SK-N-SH (cell line): ENCODE measurements around the gene WNK4. TPM values are rescaled to one million over a fixed set of nuclear protein-coding genes. Genes with fewer than 3 reads are reported as not detected.

Source experiments
- CTCF ChIA-PET: fragments of 300-600, 350-600 bp; formaldehyde crosslinking; extraction: SDS; loops from one replicate; lab custom pipeline; 2021; lab: Yijun Ruan, JAX
- POLR2A ChIA-PET: fragments of 350-600 bp; sonication (Branson Sonifier 250); formaldehyde crosslinking; extraction: SDS; loops from one replicate; lab custom pipeline; 2020; ENCODE audit warnings: antibody characterized with exemption, inconsistent platforms; lab: Yijun Ruan, JAX
- DNase-seq: peaks from one replicate; pipeline ENCODE4 v3.0.0; 2012
- H2AFZ ChIP-seq: fragments of 200-600 bp; sonication (generic); 2 replicates; pipeline ENCODE4 v1.8.1; 2016; ENCODE audit warnings: antibody characterized with exemption, mild to moderate bottlenecking, low read depth
- H3F3A ChIP-seq: fragments of 200-600 bp; sonication (generic); replicated peaks from 2 replicates; pipeline ENCODE3; 2016; ENCODE audit warnings: antibody characterized with exemption, mild to moderate bottlenecking; ENCODE audit not compliant: insufficient read depth
- H3K27ac ChIP-seq, 2 experiments: fragments of 200-500 bp in 1 of 2; fragments of 200-600 bp in 1 of 2; sonication (Bioruptor generic) in 1 of 2; sonication (generic), shearing (Covaris generic) in 1 of 2; 2 replicates each; pipeline versions ENCODE4 v1.5.1 to v1.6.1; 2014 to 2016; ENCODE audit warnings: low read depth in 2 of 2, inconsistent platforms in 1 of 2, low read length in 1 of 2, mild to moderate bottlenecking in 1 of 2, mixed read lengths in 1 of 2
- H3K27me3 ChIP-seq: fragments of 200-600 bp; sonication (generic), shearing (Covaris generic); 2 replicates; pipeline ENCODE4 v1.6.1; 2016; ENCODE audit warnings: mixed run types; ENCODE audit not compliant: insufficient read depth
- H3K36me3 ChIP-seq, 2 experiments: fragments of 200-500 bp in 1 of 2; fragments of 200-600 bp in 1 of 2; sonication (Bioruptor generic) in 1 of 2; sonication (generic) in 1 of 2; replicated peaks in 1 of 2; 2 replicates each; pipeline versions ENCODE3 to v1.5.1; 2014 to 2016; ENCODE audit warnings: low read length in 1 of 2, mild to moderate bottlenecking in 1 of 2; ENCODE audit not compliant: insufficient read depth in 2 of 2, control insufficient read depth in 1 of 2
- H3K4me1 ChIP-seq, 2 experiments: fragments of 200-500 bp in 1 of 2; fragments of 200-600 bp in 1 of 2; sonication (Bioruptor generic) in 1 of 2; sonication (generic), shearing (Covaris generic) in 1 of 2; 2 replicates each; pipeline versions ENCODE4 v1.5.1 to v1.6.1; 2014 to 2016; ENCODE audit warnings: low read depth in 1 of 2, low read length in 1 of 2, mixed run types in 1 of 2; ENCODE audit not compliant: insufficient read depth in 2 of 2, control insufficient read depth in 1 of 2
- H3K4me2 ChIP-seq: fragments of 200-600 bp; sonication (generic), shearing (Covaris generic); 2 replicates; pipeline ENCODE4 v1.6.1; 2017; ENCODE audit warnings: mixed run types
- H3K4me3 ChIP-seq, 2 experiments: fragments of 200-500 bp in 1 of 2; fragments of 200-600 bp in 1 of 2; sonication (Bioruptor generic) in 1 of 2; sonication (generic), shearing (Covaris generic) in 1 of 2; 2 replicates each; pipeline versions ENCODE4 v1.5.1 to v1.8.1; 2014 to 2016; ENCODE audit warnings: low read depth in 2 of 2, inconsistent platforms in 1 of 2, low read length in 1 of 2, mild to moderate bottlenecking in 1 of 2, mixed read lengths in 1 of 2, moderate library complexity in 1 of 2
- H3K79me2 ChIP-seq: fragments of 200-600 bp; sonication (generic); 2 replicates; pipeline ENCODE4 v1.8.1; 2017; ENCODE audit warnings: mild to moderate bottlenecking; ENCODE audit not compliant: insufficient read depth
- H3K9ac ChIP-seq: fragments of 200-600 bp; sonication (generic); 2 replicates; pipeline ENCODE4 v1.6.1; 2017; ENCODE audit warnings: mixed run types
- H3K9me2 ChIP-seq: fragments of 200-600 bp; sonication (generic); 2 replicates; pipeline ENCODE4 v1.6.1; 2017; ENCODE audit warnings: mixed run types
- H3K9me3 ChIP-seq: fragments of 200-600 bp; sonication (generic); 2 replicates; pipeline ENCODE4 v1.6.1; 2017; ENCODE audit warnings: mixed run types, mild to moderate bottlenecking, moderate library complexity
- H4K20me1 ChIP-seq: fragments of 200-600 bp; sonication (generic); 2 replicates; pipeline ENCODE4 v1.6.1; 2017; ENCODE audit warnings: mild to moderate bottlenecking, mixed run types; ENCODE audit not compliant: insufficient read depth
- CHD2 ChIP-seq: fragments of 150-350 bp; IDR thresholded peaks from 2 replicates; pipeline ENCODE4 v1.6.1; 2018; ENCODE audit warnings: low read length; ENCODE audit not compliant: partially characterized antibody
- EZH2phosphoT487 ChIP-seq: fragments of 200-600 bp; sonication (generic); IDR thresholded peaks from 2 replicates; pipeline ENCODE4 v1.6.1; 2017; ENCODE audit warnings: low read depth, mixed run types, mild to moderate bottlenecking, antibody characterized with exemption, moderate library complexity, borderline replicate concordance
- FOSL2 ChIP-seq: IDR thresholded peaks from 2 replicates; pipeline ENCODE4 v1.4.0; 2012; ENCODE audit warnings: low read depth, mild to moderate bottlenecking, moderate library complexity, borderline replicate concordance
- GATA2 ChIP-seq: sonication (generic); formaldehyde crosslinking; IDR thresholded peaks from 2 replicates; pipeline ENCODE4 v1.5.0; 2020; ENCODE audit warnings: mild to moderate bottlenecking, missing genetic modification reagents
- JUND ChIP-seq: IDR thresholded peaks from 2 replicates; pipeline ENCODE4 v1.4.0; 2012
- MEF2A ChIP-seq: IDR thresholded peaks from 2 replicates; pipeline ENCODE4 v1.4.0; 2012; ENCODE audit warnings: low read depth, borderline replicate concordance
- POLR2AphosphoS5 ChIP-seq: IDR thresholded peaks from 2 replicates; pipeline ENCODE4 v1.6.1; 2012; ENCODE audit warnings: low read depth, low read length
- RAD21 ChIP-seq: IDR thresholded peaks from 2 replicates; pipeline ENCODE4 v1.6.1; 2012; ENCODE audit warnings: mild to moderate bottlenecking, low read length
- RXRA ChIP-seq: IDR thresholded peaks from 2 replicates; pipeline ENCODE4 v1.4.0; 2012; ENCODE audit warnings: low read depth, mild to moderate bottlenecking, borderline replicate concordance
- SIN3A ChIP-seq: IDR thresholded peaks from 2 replicates; pipeline ENCODE4 v1.6.1; 2012; ENCODE audit warnings: low read depth, mild to moderate bottlenecking, low read length, moderate library complexity, borderline replicate concordance
- SMC3 ChIP-seq: IDR thresholded peaks from 2 replicates; pipeline ENCODE4 v1.6.1; 2012; ENCODE audit warnings: low read depth, low read length, improper control_type of control experiment
- YY1 ChIP-seq: IDR thresholded peaks from 2 replicates; pipeline ENCODE4 v1.4.0; 2012; ENCODE audit warnings: low read depth, mild to moderate bottlenecking
- WGBS: methylation state at CpG from one replicate; pipeline ENCODE4 v1.1.6; 2017; ENCODE audit warnings: low lambda C conversion rate; 5-methylcytosine and 5-hydroxymethylcytosine counted together
- polyA plus RNA-seq, 3 experiments: library from polyadenylated mRNA; depleted of rRNA; stranded (reverse); fragments of >200 nt; gene quantifications; 2 replicates each; pipeline ENCODE4 v1.2.3, GENCODE V29; 2012
- TF ChIP-seq, protein P1 (sequence below): fragments of 200-600 bp; sonication (generic); IDR thresholded peaks from 2 replicates; pipeline ENCODE4 v1.6.1; 2017; ENCODE audit warnings: antibody characterized with exemption, mild to moderate bottlenecking, moderate library complexity
- TF ChIP-seq, protein P2 (sequence below): IDR thresholded peaks from 2 replicates; pipeline ENCODE4 v1.4.0; 2012; ENCODE audit warnings: low read depth
- TF ChIP-seq, protein P3 (sequence below): fragments of 150-350 bp; IDR thresholded peaks from 2 replicates; pipeline ENCODE4 v1.6.1; 2016; ENCODE audit warnings: mild to moderate bottlenecking, low read depth, low read length

Gene WNK4
- polyA plus RNA-seq, 1 of the 3 experiments (the other 2 are of a cell fraction), result 12.5 TPM

DNA sequence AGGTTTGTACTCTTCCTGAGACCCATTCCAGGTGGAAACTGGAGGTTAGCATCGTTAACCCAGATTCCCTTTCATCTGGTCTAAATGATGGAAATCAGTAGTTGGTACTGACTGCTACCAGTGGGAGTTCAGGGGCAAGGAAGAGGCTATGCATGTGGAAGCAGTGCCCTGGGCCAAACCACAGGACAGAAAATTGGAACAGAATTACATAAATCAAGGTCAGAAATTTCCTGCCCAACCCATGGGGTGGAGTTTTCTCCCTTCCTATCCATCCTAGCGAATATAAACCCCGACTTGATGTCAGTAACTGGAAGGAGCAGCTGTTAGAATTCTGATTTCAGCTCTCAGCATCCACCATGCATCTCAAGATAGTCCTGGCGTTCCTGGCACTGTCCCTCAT is 63.9 kb downstream of the WNK4 start, which contains the start of gene AOC2:
TSS of gene AOC2 (plus strand) at position 310 of the 400 bp plus-strand sequence. CDS start at position 357, 47 bp downstream.
- no peak for DNase-seq
- peaks cover 19% of the 10 kb centered on the region for H3F3A ChIP-seq
- no peak for TF ChIP-seq CHD2
- no peak for TF ChIP-seq SIN3A
- TF ChIP-seq JUND, result no peak
- TF ChIP-seq, protein P1, sequence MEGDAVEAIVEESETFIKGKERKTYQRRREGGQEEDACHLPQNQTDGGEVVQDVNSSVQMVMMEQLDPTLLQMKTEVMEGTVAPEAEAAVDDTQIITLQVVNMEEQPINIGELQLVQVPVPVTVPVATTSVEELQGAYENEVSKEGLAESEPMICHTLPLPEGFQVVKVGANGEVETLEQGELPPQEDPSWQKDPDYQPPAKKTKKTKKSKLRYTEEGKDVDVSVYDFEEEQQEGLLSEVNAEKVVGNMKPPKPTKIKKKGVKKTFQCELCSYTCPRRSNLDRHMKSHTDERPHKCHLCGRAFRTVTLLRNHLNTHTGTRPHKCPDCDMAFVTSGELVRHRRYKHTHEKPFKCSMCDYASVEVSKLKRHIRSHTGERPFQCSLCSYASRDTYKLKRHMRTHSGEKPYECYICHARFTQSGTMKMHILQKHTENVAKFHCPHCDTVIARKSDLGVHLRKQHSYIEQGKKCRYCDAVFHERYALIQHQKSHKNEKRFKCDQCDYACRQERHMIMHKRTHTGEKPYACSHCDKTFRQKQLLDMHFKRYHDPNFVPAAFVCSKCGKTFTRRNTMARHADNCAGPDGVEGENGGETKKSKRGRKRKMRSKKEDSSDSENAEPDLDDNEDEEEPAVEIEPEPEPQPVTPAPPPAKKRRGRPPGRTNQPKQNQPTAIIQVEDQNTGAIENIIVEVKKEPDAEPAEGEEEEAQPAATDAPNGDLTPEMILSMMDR, result no peak
- no peak for TF ChIP-seq YY1
- no peak for TF ChIP-seq GATA2 (CRISPR knock-in tag)
- TF ChIP-seq EZH2phosphoT487, result no peak
- TF ChIP-seq FOSL2, result no peak
- no peak for TF ChIP-seq RXRA
- TF ChIP-seq POLR2AphosphoS5, result no peak
- TF ChIP-seq, protein P2, sequence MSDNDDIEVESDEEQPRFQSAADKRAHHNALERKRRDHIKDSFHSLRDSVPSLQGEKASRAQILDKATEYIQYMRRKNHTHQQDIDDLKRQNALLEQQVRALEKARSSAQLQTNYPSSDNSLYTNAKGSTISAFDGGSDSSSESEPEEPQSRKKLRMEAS, result no peak
- TF ChIP-seq RAD21, result no peak
- TF ChIP-seq MEF2A, result no peak
- TF ChIP-seq, protein P3, sequence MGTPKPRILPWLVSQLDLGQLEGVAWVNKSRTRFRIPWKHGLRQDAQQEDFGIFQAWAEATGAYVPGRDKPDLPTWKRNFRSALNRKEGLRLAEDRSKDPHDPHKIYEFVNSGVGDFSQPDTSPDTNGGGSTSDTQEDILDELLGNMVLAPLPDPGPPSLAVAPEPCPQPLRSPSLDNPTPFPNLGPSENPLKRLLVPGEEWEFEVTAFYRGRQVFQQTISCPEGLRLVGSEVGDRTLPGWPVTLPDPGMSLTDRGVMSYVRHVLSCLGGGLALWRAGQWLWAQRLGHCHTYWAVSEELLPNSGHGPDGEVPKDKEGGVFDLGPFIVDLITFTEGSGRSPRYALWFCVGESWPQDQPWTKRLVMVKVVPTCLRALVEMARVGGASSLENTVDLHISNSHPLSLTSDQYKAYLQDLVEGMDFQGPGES, result no peak
- TF ChIP-seq SMC3, result no peak

More for the DNA sequence above, 63.9 kb downstream of the WNK4 start, which contains the start of gene AOC2:
- Histone ChIP-seq H3K36me3 (peaks cover 30 to 55% of the 10 kb centered on the region in 2 experiments), H4K20me1 (0 out of 2 replicates have a peak, but pooled peaks cover 10% of the 10 kb centered on the region), H3K4me1 (no peaks in the 10 kb centered on the region), H3K9ac (no peak within 1 kb of the TSS), H3K9me2 (no peaks in the 10 kb centered on the region), H3K4me2 (no peak within 1 kb of the TSS), H3K27ac (no peak within 1 kb of the TSS), H3K27me3 (no peaks in the 10 kb centered on the region), H2AFZ (no peak within 1 kb of the TSS), H3K4me3 (no peak within 1 kb of the TSS; a peak in 1 of 4 replicates), H3K9me3 (no peaks in the 10 kb centered on the region), H3K79me2 (no peaks in the 10 kb centered on the region)
- 88% methylated on average over 4 of the region's 4 CpGs for WGBS
- POLR2A ChIA-PET, result interaction anchor here (1.8 kb wide), 1 partner anchor 154 kb away, joined by 6 read pairs; the partner anchor contains the start of gene RPL27
- CTCF ChIA-PET, result interaction anchor here (0.5 to 4.7 kb wide), 16 partner anchors 9 to 471 kb away, joined by 3 to 34 read pairs (median 5); partner anchors contain the start of genes BECN1 and RPL27
